OCI-LY1 (cell line): ENCODE measurements around the gene PRLR.

ENCODE experiments used
- EZH2 ChIP-seq: fragments of 200-600 bp; sonication (generic), shearing (Covaris generic); IDR thresholded peaks from 2 replicates; pipeline ENCODE4 v1.8.0; 2017; ENCODE audit warnings: borderline replicate concordance, mixed run types, mild to moderate bottlenecking, antibody characterized with exemption, low read length, moderate library complexity, mixed read lengths
- TF ChIP-seq, protein P1 (sequence below): fragments of 200-600 bp; sonication (generic), shearing (Covaris generic); IDR thresholded peaks from 2 replicates; pipeline ENCODE4 v1.5.1; 2017; ENCODE audit warnings: mild to moderate bottlenecking, antibody characterized with exemption, low read length, moderate library complexity, mixed read lengths

DNA sequence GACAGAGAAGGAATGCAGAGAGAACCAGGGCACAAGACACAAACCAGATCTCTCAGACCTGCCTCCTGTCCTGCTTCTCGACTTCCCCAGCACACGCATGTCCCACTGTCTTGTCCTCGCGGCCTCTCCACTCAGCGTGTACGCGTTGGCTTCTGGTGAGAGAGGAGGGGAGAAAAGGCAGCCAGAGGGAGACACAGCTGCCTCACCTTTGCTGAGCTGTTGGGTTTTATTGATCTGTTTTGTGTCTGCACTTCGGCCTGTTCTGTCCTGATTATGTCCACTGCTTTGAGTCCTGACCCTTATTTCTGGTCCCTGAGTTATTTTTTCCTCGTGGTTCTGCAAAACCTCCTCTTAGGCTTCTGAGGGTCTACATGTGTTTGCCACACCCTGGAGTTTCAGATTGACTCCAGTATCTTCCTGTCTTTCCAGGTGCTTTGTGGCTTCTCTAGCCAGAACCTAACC lies 95.0 kb downstream of the PRLR start:
- TF ChIP-seq, protein P1, sequence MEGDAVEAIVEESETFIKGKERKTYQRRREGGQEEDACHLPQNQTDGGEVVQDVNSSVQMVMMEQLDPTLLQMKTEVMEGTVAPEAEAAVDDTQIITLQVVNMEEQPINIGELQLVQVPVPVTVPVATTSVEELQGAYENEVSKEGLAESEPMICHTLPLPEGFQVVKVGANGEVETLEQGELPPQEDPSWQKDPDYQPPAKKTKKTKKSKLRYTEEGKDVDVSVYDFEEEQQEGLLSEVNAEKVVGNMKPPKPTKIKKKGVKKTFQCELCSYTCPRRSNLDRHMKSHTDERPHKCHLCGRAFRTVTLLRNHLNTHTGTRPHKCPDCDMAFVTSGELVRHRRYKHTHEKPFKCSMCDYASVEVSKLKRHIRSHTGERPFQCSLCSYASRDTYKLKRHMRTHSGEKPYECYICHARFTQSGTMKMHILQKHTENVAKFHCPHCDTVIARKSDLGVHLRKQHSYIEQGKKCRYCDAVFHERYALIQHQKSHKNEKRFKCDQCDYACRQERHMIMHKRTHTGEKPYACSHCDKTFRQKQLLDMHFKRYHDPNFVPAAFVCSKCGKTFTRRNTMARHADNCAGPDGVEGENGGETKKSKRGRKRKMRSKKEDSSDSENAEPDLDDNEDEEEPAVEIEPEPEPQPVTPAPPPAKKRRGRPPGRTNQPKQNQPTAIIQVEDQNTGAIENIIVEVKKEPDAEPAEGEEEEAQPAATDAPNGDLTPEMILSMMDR: no peak
- TF ChIP-seq EZH2: no peak
